ENCODE measurements around the gene LTB4R2.
A peak's percentile ranks its signal among the peaks of the same experiment; 100 is the strongest.

Gene LTB4R2

GRCh38 chr14:24299255-24300191 is 10.4 kb upstream of the LTB4R2 start, which contains the start of the genes DHRS1 and NOP9:
TSS of gene DHRS1 (minus strand) at chr14:24299780. CDS start at chr14:24299106, 674 bp downstream.
TSS of gene NOP9 (plus strand) at chr14:24299850. CDS start at chr14:24299955, 105 bp downstream.
- DNase-seq (ENCODE audit: low read depth in 3 of 3) = peak; percentile 85 to 92 (median 86)

GRCh38 chr14:24300326-24300980 is 9.5 kb upstream of the LTB4R2 start:
- no peak for DNase-seq (ENCODE audit: low read depth in 3 of 3)

DNA sequence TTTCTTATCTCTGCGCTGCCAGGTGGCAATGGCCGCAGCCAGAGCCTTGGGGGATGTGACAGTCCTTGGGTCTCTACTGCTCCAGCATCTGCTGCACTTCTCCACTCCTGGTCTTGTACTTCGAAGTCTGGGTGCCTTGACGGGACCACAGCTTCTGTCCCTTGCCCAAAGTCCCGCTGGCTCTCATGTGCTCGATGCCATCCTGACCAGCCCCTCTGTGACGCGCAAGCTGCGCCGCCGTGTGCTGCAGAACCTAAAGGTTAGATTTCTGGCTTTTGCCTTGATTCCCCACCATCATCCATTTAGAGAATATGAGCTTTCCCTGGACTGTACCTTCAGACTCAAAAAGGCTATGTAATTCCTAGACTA is 5.9 kb upstream of the LTB4R2 start:
- no peak for DNase-seq (ENCODE audit: low read depth in 3 of 3)

DNA sequence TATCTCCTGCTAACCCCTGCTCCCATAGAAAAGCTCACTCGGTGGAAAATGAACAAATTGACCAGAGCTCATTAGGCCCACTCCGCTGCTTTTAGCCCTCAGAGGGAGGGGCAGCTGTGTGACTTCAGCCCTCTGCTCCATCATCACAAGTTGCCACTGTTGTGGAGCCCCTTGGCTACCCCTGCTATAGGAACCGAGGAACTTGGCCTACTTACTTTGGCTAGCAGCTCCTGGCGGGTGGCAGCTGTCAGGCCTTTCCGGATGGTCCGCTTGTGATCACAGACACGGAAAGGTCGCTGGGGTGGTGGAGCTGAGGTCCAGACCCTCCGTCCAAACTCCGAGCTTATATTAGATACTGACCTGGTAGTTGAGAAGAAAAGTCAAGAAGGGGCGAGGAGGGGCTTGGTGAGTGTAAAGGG is 2.8 kb upstream of the LTB4R2 start:
- no peak for DNase-seq (ENCODE audit: low read depth in 3 of 3)

- peak in 1 of 3 experiments; percentile 43 for DNase-seq (ENCODE audit: low read depth in 3 of 3)
Observed at GRCh38 chr14:24307575-24308341, 2.2 kb upstream of the LTB4R2 start, which contains the start of gene CIDEB. TSS of gene CIDEB (minus strand) at chr14:24307977. CDS start at chr14:24307858, 119 bp downstream.

- DNase-seq (ENCODE audit: low read depth in 3 of 3) = no peak
Observed at GRCh38 chr14:24308342-24309124, 1.4 kb upstream of the LTB4R2 start.

- no peak for DNase-seq (ENCODE audit: low read depth in 3 of 3)
Observed at GRCh38 chr14:24310265-24310645, 315 bp downstream of the LTB4R2 start.

GRCh38 chr14:24310646-24311604 is 985 bp downstream of the LTB4R2 start, which contains the start of gene LTB4R:
TSS of gene LTB4R (plus strand) at chr14:24311502. CDS start at chr14:24315652, 4,150 bp downstream.
- DNase-seq (ENCODE audit: low read depth in 3 of 3) = peak in 2 of 3 experiments; percentile 37 to 45

GRCh38 chr14:24311837-24312615 is 2.1 kb downstream of the LTB4R2 start:
- no peak for DNase-seq (ENCODE audit: low read depth in 3 of 3)

DNA sequence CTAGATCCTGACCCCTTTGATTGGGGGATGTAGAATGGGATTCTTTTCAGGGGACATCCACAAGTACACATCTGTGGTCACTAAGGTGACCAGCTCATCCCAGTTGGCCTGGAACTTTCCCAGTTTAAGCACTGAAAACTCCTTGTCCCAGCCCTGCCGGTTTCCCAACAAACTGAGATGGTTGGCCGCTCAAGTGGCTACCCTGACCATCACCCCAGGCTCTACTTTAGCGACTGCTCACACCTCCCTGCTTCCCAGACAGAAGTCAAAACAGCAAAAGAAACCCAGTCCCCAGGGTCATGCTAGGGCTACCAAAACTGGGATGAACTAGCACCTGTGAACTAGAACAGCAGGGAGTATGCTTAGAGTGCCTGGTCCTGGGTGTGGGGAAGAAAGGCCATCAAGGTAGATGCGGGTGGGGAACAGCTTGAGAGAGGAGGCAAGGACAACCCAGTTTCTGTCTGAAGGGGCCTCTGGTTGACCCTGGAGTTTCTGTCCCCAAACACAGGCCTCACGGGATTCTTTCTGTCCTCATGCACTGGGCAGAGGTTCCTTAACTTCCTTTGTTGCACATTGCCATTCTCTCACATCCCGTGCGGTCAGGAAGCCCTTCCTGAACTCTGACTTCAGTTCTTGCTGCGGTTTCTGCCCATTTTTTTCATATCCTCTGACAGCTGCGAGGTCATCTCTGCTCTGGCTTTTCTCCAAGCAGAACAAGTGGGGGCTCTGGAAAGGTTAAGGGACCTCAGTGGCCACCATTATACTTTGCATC is 3.0 kb downstream of the LTB4R2 start:
- DNase-seq (ENCODE audit: low read depth in 3 of 3) = no peak

DNA sequence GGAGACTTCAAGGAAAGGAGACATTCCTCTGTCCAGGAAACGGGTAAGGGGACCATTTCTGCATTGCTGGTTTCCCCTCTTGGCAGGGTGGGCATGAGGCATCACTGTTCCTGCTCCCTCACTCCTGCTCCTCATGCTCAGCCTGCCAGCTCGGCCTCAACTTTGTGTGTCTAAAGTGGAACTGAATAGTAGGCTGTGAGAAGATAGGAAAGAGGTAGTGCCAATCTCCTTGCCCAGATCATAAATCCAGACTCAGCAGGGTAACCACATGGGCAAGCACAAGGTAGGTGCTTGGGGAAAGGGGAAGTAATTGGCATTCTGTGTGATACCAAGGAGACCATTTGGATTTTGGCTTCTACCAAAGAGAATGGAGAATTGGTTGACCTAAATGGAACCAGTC is 4.0 kb downstream of the LTB4R2 start:
- DNase-seq (ENCODE audit: low read depth in 3 of 3) = no peak

GRCh38 chr14:24314377-24315193 is 4.6 kb downstream of the LTB4R2 start:
- no peak for DNase-seq (ENCODE audit: low read depth in 3 of 3)

DNA sequence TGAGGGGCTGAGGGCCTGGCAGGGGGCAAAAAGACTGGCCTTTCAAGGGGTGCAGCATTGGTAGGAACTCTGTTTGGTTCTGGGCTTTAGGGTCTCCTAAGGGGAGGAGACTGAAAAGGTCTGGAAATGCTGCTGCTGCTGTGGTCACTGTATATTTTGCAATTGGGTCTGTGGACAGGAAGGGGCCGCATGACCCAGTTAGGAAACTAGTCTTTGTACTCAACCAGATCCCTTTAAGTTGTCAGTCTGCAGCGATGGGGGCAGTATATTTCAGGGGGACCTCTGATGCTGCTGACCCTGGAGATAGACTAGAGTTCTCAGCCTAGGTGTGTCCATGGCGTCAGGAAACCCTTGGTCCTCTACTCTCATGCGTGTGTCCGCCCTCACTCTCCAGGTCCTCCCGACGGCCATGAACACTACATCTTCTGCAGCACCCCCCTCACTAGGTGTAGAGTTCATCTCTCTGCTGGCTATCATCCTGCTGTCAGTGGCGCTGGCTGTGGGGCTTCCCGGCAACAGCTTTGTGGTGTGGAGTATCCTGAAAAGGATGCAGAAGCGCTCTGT is 5.4 kb downstream of the LTB4R2 start:
- no peak for DNase-seq (ENCODE audit: low read depth in 3 of 3)

GRCh38 chr14:24315807-24316596 is 6.1 kb downstream of the LTB4R2 start:
- DNase-seq (ENCODE audit: low read depth in 3 of 3) = no peak

- DNase-seq (ENCODE audit: low read depth in 3 of 3) = no peak
Observed at GRCh38 chr14:24316597-24316950, 6.6 kb downstream of the LTB4R2 start.

Data from stimulated activated CD4-positive, alpha-beta T cell treated with anti-CD3 and anti-CD28 coated beads, TNF-alpha, amount 100 ng/mL, for 4 hours (primary cell).